SK-N-SH (cell line): Measurements from ENCODE around the gene IER3IP1. TPM values are rescaled to one million over a fixed set of nuclear protein-coding genes. Genes with fewer than 3 reads are reported as not detected.

Experiments used
- CTCF ChIA-PET: fragments of 300-600, 350-600 bp; formaldehyde crosslinking; extraction: SDS; loops from one replicate; lab custom pipeline; 2021; lab: Yijun Ruan, JAX
- POLR2A ChIA-PET: fragments of 350-600 bp; sonication (Branson Sonifier 250); formaldehyde crosslinking; extraction: SDS; loops from one replicate; lab custom pipeline; 2020; ENCODE audit warnings: antibody characterized with exemption, inconsistent platforms; lab: Yijun Ruan, JAX
- DNase-seq: peaks from one replicate; pipeline ENCODE4 v3.0.0; 2012
- H2AFZ ChIP-seq: fragments of 200-600 bp; sonication (generic); 2 replicates; pipeline ENCODE4 v1.8.1; 2016; ENCODE audit warnings: antibody characterized with exemption, mild to moderate bottlenecking, low read depth
- H3F3A ChIP-seq: fragments of 200-600 bp; sonication (generic); replicated peaks from 2 replicates; pipeline ENCODE3; 2016; ENCODE audit warnings: antibody characterized with exemption, mild to moderate bottlenecking; ENCODE audit not compliant: insufficient read depth
- H3K27ac ChIP-seq, 2 experiments: fragments of 200-500 bp in 1 of 2; fragments of 200-600 bp in 1 of 2; sonication (Bioruptor generic) in 1 of 2; sonication (generic), shearing (Covaris generic) in 1 of 2; 2 replicates each; pipeline versions ENCODE4 v1.5.1 to v1.6.1; 2014 to 2016; ENCODE audit warnings: low read depth in 2 of 2, inconsistent platforms in 1 of 2, low read length in 1 of 2, mild to moderate bottlenecking in 1 of 2, mixed read lengths in 1 of 2
- H3K27me3 ChIP-seq: fragments of 200-600 bp; sonication (generic), shearing (Covaris generic); 2 replicates; pipeline ENCODE4 v1.6.1; 2016; ENCODE audit warnings: mixed run types; ENCODE audit not compliant: insufficient read depth
- H3K36me3 ChIP-seq, 2 experiments: fragments of 200-500 bp in 1 of 2; fragments of 200-600 bp in 1 of 2; sonication (Bioruptor generic) in 1 of 2; sonication (generic) in 1 of 2; replicated peaks in 1 of 2; 2 replicates each; pipeline versions ENCODE3 to v1.5.1; 2014 to 2016; ENCODE audit warnings: low read length in 1 of 2, mild to moderate bottlenecking in 1 of 2; ENCODE audit not compliant: insufficient read depth in 2 of 2, control insufficient read depth in 1 of 2
- H3K4me1 ChIP-seq, 2 experiments: fragments of 200-500 bp in 1 of 2; fragments of 200-600 bp in 1 of 2; sonication (Bioruptor generic) in 1 of 2; sonication (generic), shearing (Covaris generic) in 1 of 2; 2 replicates each; pipeline versions ENCODE4 v1.5.1 to v1.6.1; 2014 to 2016; ENCODE audit warnings: low read depth in 1 of 2, low read length in 1 of 2, mixed run types in 1 of 2; ENCODE audit not compliant: insufficient read depth in 2 of 2, control insufficient read depth in 1 of 2
- H3K4me2 ChIP-seq: fragments of 200-600 bp; sonication (generic), shearing (Covaris generic); 2 replicates; pipeline ENCODE4 v1.6.1; 2017; ENCODE audit warnings: mixed run types
- H3K4me3 ChIP-seq, 2 experiments: fragments of 200-500 bp in 1 of 2; fragments of 200-600 bp in 1 of 2; sonication (Bioruptor generic) in 1 of 2; sonication (generic), shearing (Covaris generic) in 1 of 2; 2 replicates each; pipeline versions ENCODE4 v1.5.1 to v1.8.1; 2014 to 2016; ENCODE audit warnings: low read depth in 2 of 2, inconsistent platforms in 1 of 2, low read length in 1 of 2, mild to moderate bottlenecking in 1 of 2, mixed read lengths in 1 of 2, moderate library complexity in 1 of 2
- H3K79me2 ChIP-seq: fragments of 200-600 bp; sonication (generic); 2 replicates; pipeline ENCODE4 v1.8.1; 2017; ENCODE audit warnings: mild to moderate bottlenecking; ENCODE audit not compliant: insufficient read depth
- H3K9ac ChIP-seq: fragments of 200-600 bp; sonication (generic); 2 replicates; pipeline ENCODE4 v1.6.1; 2017; ENCODE audit warnings: mixed run types
- H3K9me2 ChIP-seq: fragments of 200-600 bp; sonication (generic); 2 replicates; pipeline ENCODE4 v1.6.1; 2017; ENCODE audit warnings: mixed run types
- H3K9me3 ChIP-seq: fragments of 200-600 bp; sonication (generic); 2 replicates; pipeline ENCODE4 v1.6.1; 2017; ENCODE audit warnings: mixed run types, mild to moderate bottlenecking, moderate library complexity
- H4K20me1 ChIP-seq: fragments of 200-600 bp; sonication (generic); 2 replicates; pipeline ENCODE4 v1.6.1; 2017; ENCODE audit warnings: mild to moderate bottlenecking, mixed run types; ENCODE audit not compliant: insufficient read depth
- CHD2 ChIP-seq: fragments of 150-350 bp; IDR thresholded peaks from 2 replicates; pipeline ENCODE4 v1.6.1; 2018; ENCODE audit warnings: low read length; ENCODE audit not compliant: partially characterized antibody
- EP300 ChIP-seq, 2 experiments: IDR thresholded peaks; 2 replicates each; pipeline versions ENCODE4 v1.4.0 to v1.6.1; 2012; ENCODE audit warnings: borderline replicate concordance in 1 of 2, low read depth in 1 of 2, low read length in 1 of 2
- FOSL2 ChIP-seq: IDR thresholded peaks from 2 replicates; pipeline ENCODE4 v1.4.0; 2012; ENCODE audit warnings: low read depth, mild to moderate bottlenecking, moderate library complexity, borderline replicate concordance
- FOXJ3 ChIP-seq: sonication (generic); formaldehyde crosslinking; IDR thresholded peaks from 2 replicates; pipeline ENCODE4 v1.5.1; 2020; ENCODE audit warnings: mild to moderate bottlenecking, missing genetic modification reagents
- FOXM1 ChIP-seq: IDR thresholded peaks from 2 replicates; pipeline ENCODE4 v1.4.0; 2012; ENCODE audit warnings: low read depth, mild to moderate bottlenecking
- GABPA ChIP-seq: IDR thresholded peaks from 2 replicates; pipeline ENCODE4 v1.4.0; 2012; ENCODE audit warnings: low read depth, mild to moderate bottlenecking
- GATA2 ChIP-seq: sonication (generic); formaldehyde crosslinking; IDR thresholded peaks from 2 replicates; pipeline ENCODE4 v1.5.0; 2020; ENCODE audit warnings: mild to moderate bottlenecking, missing genetic modification reagents
- JUND ChIP-seq: IDR thresholded peaks from 2 replicates; pipeline ENCODE4 v1.4.0; 2012
- NRF1 ChIP-seq: IDR thresholded peaks from 2 replicates; pipeline ENCODE4 v1.6.1; 2012; ENCODE audit warnings: low read depth, mild to moderate bottlenecking, low read length
- POLR2AphosphoS5 ChIP-seq: IDR thresholded peaks from 2 replicates; pipeline ENCODE4 v1.6.1; 2012; ENCODE audit warnings: low read depth, low read length
- RAD21 ChIP-seq: IDR thresholded peaks from 2 replicates; pipeline ENCODE4 v1.6.1; 2012; ENCODE audit warnings: mild to moderate bottlenecking, low read length
- RXRA ChIP-seq: IDR thresholded peaks from 2 replicates; pipeline ENCODE4 v1.4.0; 2012; ENCODE audit warnings: low read depth, mild to moderate bottlenecking, borderline replicate concordance
- SMC3 ChIP-seq: IDR thresholded peaks from 2 replicates; pipeline ENCODE4 v1.6.1; 2012; ENCODE audit warnings: low read depth, low read length, improper control_type of control experiment
- TAF1 ChIP-seq: IDR thresholded peaks from 2 replicates; pipeline ENCODE4 v1.6.1; 2012; ENCODE audit warnings: low read depth, mild to moderate bottlenecking, low read length, moderate library complexity, borderline replicate concordance
- TCF12 ChIP-seq: IDR thresholded peaks from 2 replicates; pipeline ENCODE4 v1.4.0; 2012
- TEAD4 ChIP-seq: IDR thresholded peaks from 2 replicates; pipeline ENCODE4 v1.4.0; 2012; ENCODE audit warnings: mild to moderate bottlenecking, borderline replicate concordance; ENCODE audit not compliant: insufficient read depth
- YY1 ChIP-seq: IDR thresholded peaks from 2 replicates; pipeline ENCODE4 v1.4.0; 2012; ENCODE audit warnings: low read depth, mild to moderate bottlenecking
- WGBS: methylation state at CpG from one replicate; pipeline ENCODE4 v1.1.6; 2017; ENCODE audit warnings: low lambda C conversion rate; 5-methylcytosine and 5-hydroxymethylcytosine counted together
- polyA plus RNA-seq, 3 experiments: library from polyadenylated mRNA; depleted of rRNA; stranded (reverse); fragments of >200 nt; gene quantifications; 2 replicates each; pipeline ENCODE4 v1.2.3, GENCODE V29; 2012
- TF ChIP-seq, protein P1 (sequence below): fragments of 150-350 bp; IDR thresholded peaks from 2 replicates; pipeline ENCODE4 v1.6.1; 2017; ENCODE audit warnings: antibody characterized with exemption, low read length, low read depth, borderline replicate concordance
- TF ChIP-seq, protein P2 (sequence below): fragments of 200-600 bp; sonication (generic); IDR thresholded peaks from 2 replicates; pipeline ENCODE4 v1.6.1; 2017; ENCODE audit warnings: antibody characterized with exemption, mild to moderate bottlenecking, moderate library complexity
- TF ChIP-seq, protein P3 (sequence below): fragments of 150-350 bp; IDR thresholded peaks from 2 replicates; pipeline ENCODE4 v1.6.1; 2016; ENCODE audit warnings: mild to moderate bottlenecking, low read depth, low read length
- TF ChIP-seq, protein P4 (sequence below): IDR thresholded peaks from 2 replicates; pipeline ENCODE4 v1.4.0; 2012; ENCODE audit warnings: low read depth, borderline replicate concordance
- TF ChIP-seq, protein P5 (sequence below): IDR thresholded peaks from 2 replicates; pipeline ENCODE4 v1.4.0; 2012; ENCODE audit warnings: low read depth, borderline replicate concordance

Gene IER3IP1
- polyA plus RNA-seq, 1 of the 3 experiments (the other 2 are of a cell fraction), result 13.7 TPM

DNA sequence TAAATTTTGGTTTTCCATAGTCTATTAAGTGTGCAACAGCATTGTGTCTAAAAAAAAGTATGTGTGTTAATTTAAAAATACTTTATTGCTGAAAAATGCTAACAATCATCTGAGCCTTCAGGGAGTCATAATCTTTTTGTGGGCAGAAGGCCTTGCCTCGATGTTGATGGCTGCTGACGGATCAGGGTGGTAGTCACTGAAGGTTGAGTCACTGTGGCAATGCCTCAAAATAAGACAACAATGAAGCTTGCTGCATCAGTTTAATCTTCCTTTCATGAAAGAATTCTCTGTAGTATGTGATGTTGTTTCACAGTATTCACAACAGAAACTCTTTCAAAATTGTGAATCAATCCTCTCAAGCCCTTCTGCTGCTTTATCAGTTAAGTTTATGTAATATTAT lies 57.2 kb downstream of the IER3IP1 start:
- DNase-seq, result no peak
- H3K4me1 ChIP-seq, result no peaks in the 10 kb centered on the region
- no peaks in the 10 kb centered on the region for H3K9me2 ChIP-seq
- H4K20me1 ChIP-seq, result no peaks in the 10 kb centered on the region
- H3K4me3 ChIP-seq, result no peak overlapping the region
- H3K36me3 ChIP-seq, result peaks cover 16 to 47% of the 10 kb centered on the region in 2 experiments
- WGBS, result 98% methylated on average over 2 of the region's 2 CpGs
- H3K4me2 ChIP-seq, result no peak overlapping the region
- ChIA-PET POLR2A (no interaction called here), CTCF (interaction anchor here (1.8 to 2.2 kb wide), 3 partner anchors 10 to 86 kb away, joined by 5 to 7 read pairs (median 5); no protein-coding TSS in a partner anchor)
- H3F3A ChIP-seq, result no peaks in the 10 kb centered on the region
- H2AFZ ChIP-seq, result no peak overlapping the region
- H3K79me2 ChIP-seq, result no peaks in the 10 kb centered on the region
- no peak overlapping the region for H3K27ac ChIP-seq
- no peaks in the 10 kb centered on the region for H3K9me3 ChIP-seq
- no peak for TF ChIP-seq FOXJ3 (CRISPR knock-in tag)
- TF ChIP-seq NRF1, result no peak
- no peak for TF ChIP-seq RAD21
- H3K9ac ChIP-seq, result no peak overlapping the region
- no peaks in the 10 kb centered on the region for H3K27me3 ChIP-seq

DNA sequence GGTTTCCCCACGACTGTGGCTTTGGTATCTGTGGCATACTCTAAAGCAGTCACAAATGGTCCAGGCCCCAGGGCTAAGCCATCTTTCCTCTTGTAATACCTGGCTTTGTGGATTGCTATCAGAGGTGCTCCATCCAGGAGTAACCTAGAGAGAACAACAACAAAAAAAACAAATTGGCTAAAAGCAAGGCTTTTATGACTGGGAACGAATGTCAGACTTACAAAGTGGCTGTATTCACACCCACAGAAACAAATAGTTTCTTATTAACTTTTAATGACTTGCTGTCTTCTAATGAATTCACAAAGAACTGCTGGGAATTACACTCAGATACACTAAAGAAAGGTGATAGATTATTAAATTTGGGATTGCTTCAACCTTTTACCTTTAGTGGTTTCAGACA lies 61.0 kb downstream of the IER3IP1 start:
- Histone ChIP-seq H3K4me2 (no peak overlapping the region), H3K9ac (no peak overlapping the region), H3K79me2 (no peaks in the 10 kb centered on the region), H3K4me3 (no peak overlapping the region), H3K9me2 (no peaks in the 10 kb centered on the region), H4K20me1 (no peaks in the 10 kb centered on the region), H3K9me3 (no peaks in the 10 kb centered on the region), H3K27ac (no peak overlapping the region), H2AFZ (no peak overlapping the region), H3K36me3 (peaks cover 39 to 71% of the 10 kb centered on the region in 2 experiments), H3K27me3 (no peaks in the 10 kb centered on the region)
- POLR2A ChIA-PET, result no interaction called here
- 93% methylated on average over 2 of the region's 2 CpGs for WGBS
- TF ChIP-seq EP300 (IDR thresholded peaks at IDR 0.05; ENCODE audit: borderline replicate concordance in 1 of 2, low read depth in 1 of 2, low read length in 1 of 2) (no peak), FOXM1 (no peak), RXRA (no peak), GABPA (no peak), POLR2AphosphoS5 (no peak), SMC3 (no peak), JUND (no peak), TCF12 (no peak), YY1 (no peak), GATA2 (CRISPR knock-in tag) (no peak), FOSL2 (no peak), CHD2 (no peak), TEAD4 (no peak), FOXJ3 (CRISPR knock-in tag) (no peak), TAF1 (no peak)
- TF ChIP-seq, protein P1, sequence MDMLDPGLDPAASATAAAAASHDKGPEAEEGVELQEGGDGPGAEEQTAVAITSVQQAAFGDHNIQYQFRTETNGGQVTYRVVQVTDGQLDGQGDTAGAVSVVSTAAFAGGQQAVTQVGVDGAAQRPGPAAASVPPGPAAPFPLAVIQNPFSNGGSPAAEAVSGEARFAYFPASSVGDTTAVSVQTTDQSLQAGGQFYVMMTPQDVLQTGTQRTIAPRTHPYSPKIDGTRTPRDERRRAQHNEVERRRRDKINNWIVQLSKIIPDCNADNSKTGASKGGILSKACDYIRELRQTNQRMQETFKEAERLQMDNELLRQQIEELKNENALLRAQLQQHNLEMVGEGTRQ, result no peak
- TF ChIP-seq, protein P2, sequence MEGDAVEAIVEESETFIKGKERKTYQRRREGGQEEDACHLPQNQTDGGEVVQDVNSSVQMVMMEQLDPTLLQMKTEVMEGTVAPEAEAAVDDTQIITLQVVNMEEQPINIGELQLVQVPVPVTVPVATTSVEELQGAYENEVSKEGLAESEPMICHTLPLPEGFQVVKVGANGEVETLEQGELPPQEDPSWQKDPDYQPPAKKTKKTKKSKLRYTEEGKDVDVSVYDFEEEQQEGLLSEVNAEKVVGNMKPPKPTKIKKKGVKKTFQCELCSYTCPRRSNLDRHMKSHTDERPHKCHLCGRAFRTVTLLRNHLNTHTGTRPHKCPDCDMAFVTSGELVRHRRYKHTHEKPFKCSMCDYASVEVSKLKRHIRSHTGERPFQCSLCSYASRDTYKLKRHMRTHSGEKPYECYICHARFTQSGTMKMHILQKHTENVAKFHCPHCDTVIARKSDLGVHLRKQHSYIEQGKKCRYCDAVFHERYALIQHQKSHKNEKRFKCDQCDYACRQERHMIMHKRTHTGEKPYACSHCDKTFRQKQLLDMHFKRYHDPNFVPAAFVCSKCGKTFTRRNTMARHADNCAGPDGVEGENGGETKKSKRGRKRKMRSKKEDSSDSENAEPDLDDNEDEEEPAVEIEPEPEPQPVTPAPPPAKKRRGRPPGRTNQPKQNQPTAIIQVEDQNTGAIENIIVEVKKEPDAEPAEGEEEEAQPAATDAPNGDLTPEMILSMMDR, result no peak
- TF ChIP-seq, protein P3, sequence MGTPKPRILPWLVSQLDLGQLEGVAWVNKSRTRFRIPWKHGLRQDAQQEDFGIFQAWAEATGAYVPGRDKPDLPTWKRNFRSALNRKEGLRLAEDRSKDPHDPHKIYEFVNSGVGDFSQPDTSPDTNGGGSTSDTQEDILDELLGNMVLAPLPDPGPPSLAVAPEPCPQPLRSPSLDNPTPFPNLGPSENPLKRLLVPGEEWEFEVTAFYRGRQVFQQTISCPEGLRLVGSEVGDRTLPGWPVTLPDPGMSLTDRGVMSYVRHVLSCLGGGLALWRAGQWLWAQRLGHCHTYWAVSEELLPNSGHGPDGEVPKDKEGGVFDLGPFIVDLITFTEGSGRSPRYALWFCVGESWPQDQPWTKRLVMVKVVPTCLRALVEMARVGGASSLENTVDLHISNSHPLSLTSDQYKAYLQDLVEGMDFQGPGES, result no peak
- TF ChIP-seq, protein P4, sequence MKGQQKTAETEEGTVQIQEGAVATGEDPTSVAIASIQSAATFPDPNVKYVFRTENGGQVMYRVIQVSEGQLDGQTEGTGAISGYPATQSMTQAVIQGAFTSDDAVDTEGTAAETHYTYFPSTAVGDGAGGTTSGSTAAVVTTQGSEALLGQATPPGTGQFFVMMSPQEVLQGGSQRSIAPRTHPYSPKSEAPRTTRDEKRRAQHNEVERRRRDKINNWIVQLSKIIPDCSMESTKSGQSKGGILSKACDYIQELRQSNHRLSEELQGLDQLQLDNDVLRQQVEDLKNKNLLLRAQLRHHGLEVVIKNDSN, result no peak
- TF ChIP-seq, protein P5, sequence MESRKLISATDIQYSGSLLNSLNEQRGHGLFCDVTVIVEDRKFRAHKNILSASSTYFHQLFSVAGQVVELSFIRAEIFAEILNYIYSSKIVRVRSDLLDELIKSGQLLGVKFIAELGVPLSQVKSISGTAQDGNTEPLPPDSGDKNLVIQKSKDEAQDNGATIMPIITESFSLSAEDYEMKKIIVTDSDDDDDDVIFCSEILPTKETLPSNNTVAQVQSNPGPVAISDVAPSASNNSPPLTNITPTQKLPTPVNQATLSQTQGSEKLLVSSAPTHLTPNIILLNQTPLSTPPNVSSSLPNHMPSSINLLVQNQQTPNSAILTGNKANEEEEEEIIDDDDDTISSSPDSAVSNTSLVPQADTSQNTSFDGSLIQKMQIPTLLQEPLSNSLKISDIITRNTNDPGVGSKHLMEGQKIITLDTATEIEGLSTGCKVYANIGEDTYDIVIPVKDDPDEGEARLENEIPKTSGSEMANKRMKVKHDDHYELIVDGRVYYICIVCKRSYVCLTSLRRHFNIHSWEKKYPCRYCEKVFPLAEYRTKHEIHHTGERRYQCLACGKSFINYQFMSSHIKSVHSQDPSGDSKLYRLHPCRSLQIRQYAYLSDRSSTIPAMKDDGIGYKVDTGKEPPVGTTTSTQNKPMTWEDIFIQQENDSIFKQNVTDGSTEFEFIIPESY, result no peak
- TF ChIP-seq, all 33 proteins: peak for 0
- CTCF ChIA-PET, result interaction anchor here (2.2 kb wide), 1 partner anchor 90 kb away, joined by 6 read pairs; no protein-coding TSS in a partner anchor
- no peak for DNase-seq
- Histone ChIP-seq H3K4me1 (no peaks in the 10 kb centered on the region), H3F3A (no peaks in the 10 kb centered on the region)
